HCT116 (cell line): ENCODE results near the gene LYST. TPM values are rescaled to one million over a fixed set of nuclear protein-coding genes. Genes with fewer than 3 reads are reported as not detected.

ENCODE experiments used
- ATAC-seq: fragments of 200-7000 bp; cut with Tn5 transposase; 2 replicates; pipeline ENCODE4 v1.9.1; 2020; ENCODE audit warnings: mild to moderate bottlenecking, moderate library complexity
- BruUV-seq: library from RNA; stranded (reverse); fragments of 400-500 nt; replicated peaks from 2 replicates; lab custom pipeline; 2021; lab: Mats Ljungman, UMichigan
- CTCF ChIA-PET: fragments of 300-600 bp; sonication (Branson Sonifier 250); formaldehyde crosslinking; loops from one replicate; lab custom pipeline; 2021; ENCODE audit warnings: antibody characterized with exemption; lab: Charles Lee
- POLR2A ChIA-PET: fragments of 300-600, 350-600 bp; sonication (Branson Sonifier 250); formaldehyde crosslinking; loops from one replicate; lab custom pipeline; 2021; ENCODE audit warnings: antibody characterized with exemption; lab: Charles Lee
- RAD21 ChIA-PET, 2 experiments: fragments of 300-600 bp; sonication (Branson Sonifier 250); formaldehyde crosslinking; loops; one replicate each; lab custom pipeline; 2023; ENCODE audit warnings: low total read pairs in 2 of 2; ENCODE audit not compliant: uncharacterized antibody in 2 of 2, unreplicated experiment in 2 of 2, low non-redundant PET in 1 of 2; lab: Charles Lee
- DNase-seq: peaks from one replicate; pipeline ENCODE4 v3.0.0-alpha.2; 2010; ENCODE audit warnings: low read depth, low spot score
- H2AFZ ChIP-seq: fragments of 200-600 bp; shearing (Covaris generic), sonication (generic); 2 replicates; pipeline ENCODE4 v1.6.1; 2017; ENCODE audit warnings: low read depth, mixed run types, mixed read lengths, antibody characterized with exemption, low read length; ENCODE audit not compliant: poor library complexity, severe bottlenecking
- H3K27ac ChIP-seq: 2 replicates; pipeline ENCODE4 v1.5.1; 2012; ENCODE audit warnings: low read depth, low read length
- H3K27me3 ChIP-seq: fragments of 200-600 bp; sonication (generic); 2 replicates; pipeline ENCODE4 v1.6.1; 2016; ENCODE audit warnings: mixed run types, low read length, mixed read lengths; ENCODE audit not compliant: insufficient read depth
- H3K36me3 ChIP-seq, 2 experiments: fragments of 200-500 bp in 1 of 2; fragments of 200-600 bp in 1 of 2; sonication (Bioruptor generic) in 1 of 2; sonication (generic) in 1 of 2; 2 replicates each; pipeline versions ENCODE4 v1.5.1 to v1.6.1; 2014 to 2016; ENCODE audit warnings: low read length in 2 of 2, inconsistent platforms in 1 of 2, mixed read lengths in 1 of 2, mixed run types in 1 of 2; ENCODE audit not compliant: insufficient read depth in 2 of 2, control insufficient read depth in 1 of 2
- H3K4me1 ChIP-seq, 2 experiments: fragments of 200-600 bp in 1 of 2; sonication (generic) in 1 of 2; 2 replicates each; pipeline versions ENCODE4 v1.5.1 to v1.6.1; 2012 to 2017; ENCODE audit warnings: low read length in 2 of 2, inconsistent platforms in 1 of 2, mild to moderate bottlenecking in 1 of 2, mixed read lengths in 1 of 2, mixed run types in 1 of 2, moderate library complexity in 1 of 2; ENCODE audit not compliant: insufficient read depth in 2 of 2, control insufficient read depth in 1 of 2
- H3K4me2 ChIP-seq: fragments of 200-600 bp; sonication (generic); 2 replicates; pipeline ENCODE4 v1.6.1; 2017; ENCODE audit warnings: mixed run types, low read length, mixed read lengths
- H3K4me3 ChIP-seq, 2 experiments: fragments of 200-600 bp in 1 of 2; sonication (generic) in 1 of 2; replicated peaks in 1 of 2; 2 replicates each; pipeline ENCODE4 v1.5.1; 2011 to 2016; ENCODE audit warnings: low read length in 2 of 2, control low read depth in 1 of 2, low read depth in 1 of 2, mild to moderate bottlenecking in 1 of 2, mixed read lengths in 1 of 2, mixed run types in 1 of 2
- H3K79me2 ChIP-seq: fragments of 200-600 bp; sonication (generic); 2 replicates; pipeline ENCODE4 v1.6.1; 2017; ENCODE audit warnings: mild to moderate bottlenecking, mixed run types, low read length, moderate library complexity, mixed read lengths; ENCODE audit not compliant: insufficient read depth
- H3K9ac ChIP-seq: fragments of 200-600 bp; sonication (generic); 2 replicates; pipeline ENCODE4 v1.6.1; 2016; ENCODE audit warnings: low read length, mixed read lengths
- H3K9me2 ChIP-seq: fragments of 200-600 bp; sonication (generic), shearing (Covaris generic); 2 replicates; pipeline ENCODE4 v1.6.1; 2017; ENCODE audit warnings: mixed run types, mild to moderate bottlenecking, moderate library complexity; ENCODE audit not compliant: insufficient read depth
- H3K9me3 ChIP-seq, 2 experiments: fragments of 200-500 bp in 1 of 2; fragments of 200-600 bp in 1 of 2; sonication (Bioruptor generic) in 1 of 2; sonication (generic) in 1 of 2; 2 replicates each; pipeline ENCODE4 v1.6.1; 2014 to 2017; ENCODE audit warnings: low read length in 2 of 2, mixed read lengths in 2 of 2, inconsistent platforms in 1 of 2, low read depth in 1 of 2, mild to moderate bottlenecking in 1 of 2, mixed run types in 1 of 2, moderate library complexity in 1 of 2; ENCODE audit not compliant: control insufficient read depth in 1 of 2, insufficient read depth in 1 of 2
- H4K20me1 ChIP-seq: fragments of 200-600 bp; sonication (generic), shearing (Covaris generic); 2 replicates; pipeline ENCODE4 v1.6.1; 2017; ENCODE audit warnings: mixed run types, mild to moderate bottlenecking, moderate library complexity; ENCODE audit not compliant: insufficient read depth
- EGR1 ChIP-seq: IDR thresholded peaks from 2 replicates; pipeline ENCODE4 v1.6.1; 2012; ENCODE audit warnings: low read depth
- EZH2 ChIP-seq: fragments of 200-600 bp; sonication (generic); IDR thresholded peaks from 2 replicates; pipeline ENCODE4 v1.6.1; 2017; ENCODE audit warnings: antibody characterized with exemption, mixed run types
- FOSL1 ChIP-seq: IDR thresholded peaks from 2 replicates; pipeline ENCODE4 v1.6.1; 2012; ENCODE audit warnings: low read depth
- RAD21 ChIP-seq: IDR thresholded peaks from 2 replicates; pipeline ENCODE4 v1.6.1; 2012; ENCODE audit warnings: low read depth, mild to moderate bottlenecking
- SIN3A ChIP-seq: IDR thresholded peaks from 2 replicates; pipeline ENCODE4 v1.6.1; 2012; ENCODE audit warnings: low read depth
- YY1 ChIP-seq: IDR thresholded peaks from 2 replicates; pipeline ENCODE4 v1.6.1; 2011; ENCODE audit warnings: low read length, low read depth, moderate library complexity, mild to moderate bottlenecking; ENCODE audit not compliant: insufficient replicate concordance; ENCODE audit errors: extremely low read depth
- intact Hi-C: fragments of 100-400 bp; cut with micrococcal nuclease; formaldehyde crosslinking; loops from 2 replicates; pipeline ENCODE4 v1.10.0; 2022
- total RNA-seq: library from RNA; stranded (reverse); gene quantifications from one replicate; pipeline ENCODE4 v1.2.1, GENCODE V29; 2021; ENCODE audit not compliant: unreplicated experiment
- TF ChIP-seq, protein P1 (sequence below): IDR thresholded peaks from 2 replicates; pipeline ENCODE4 v1.6.1; 2012; ENCODE audit warnings: low read depth

LYST gene
- total RNA-seq, 1 experiment from 2014 or later, result 6.6 TPM

DNA sequence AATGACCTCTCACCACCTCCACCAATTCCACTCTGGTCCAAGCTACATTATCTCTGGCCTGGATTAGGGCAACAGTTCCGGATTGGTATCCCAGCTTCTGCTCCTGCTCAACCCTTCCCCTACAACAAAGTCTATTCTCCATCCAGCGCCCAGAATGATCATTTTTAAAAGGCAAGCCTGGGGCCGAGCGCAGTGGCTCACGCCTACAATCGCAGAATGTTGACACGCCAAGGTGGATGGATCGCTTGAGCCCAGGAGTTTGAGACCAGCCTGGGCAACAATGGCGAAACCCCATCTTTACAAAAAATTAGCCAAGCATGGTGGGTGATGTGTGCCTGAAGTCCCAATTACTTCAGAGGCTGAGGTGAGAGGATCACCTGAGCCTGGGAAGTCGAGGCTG is 2.2 kb downstream of the LYST start:
- Histone ChIP-seq H3K9ac (no peak overlapping the region), H3K9me3 (no peaks in the 10 kb centered on the region), H4K20me1 (no peaks in the 10 kb centered on the region), H3K27me3 (no peaks in the 10 kb centered on the region), H3K4me3 (no peak overlapping the region)
- ChIA-PET RAD21 (no interaction called here), POLR2A (no interaction called here)
- no TSS peak for BruUV-seq
- TF ChIP-seq, protein P1, sequence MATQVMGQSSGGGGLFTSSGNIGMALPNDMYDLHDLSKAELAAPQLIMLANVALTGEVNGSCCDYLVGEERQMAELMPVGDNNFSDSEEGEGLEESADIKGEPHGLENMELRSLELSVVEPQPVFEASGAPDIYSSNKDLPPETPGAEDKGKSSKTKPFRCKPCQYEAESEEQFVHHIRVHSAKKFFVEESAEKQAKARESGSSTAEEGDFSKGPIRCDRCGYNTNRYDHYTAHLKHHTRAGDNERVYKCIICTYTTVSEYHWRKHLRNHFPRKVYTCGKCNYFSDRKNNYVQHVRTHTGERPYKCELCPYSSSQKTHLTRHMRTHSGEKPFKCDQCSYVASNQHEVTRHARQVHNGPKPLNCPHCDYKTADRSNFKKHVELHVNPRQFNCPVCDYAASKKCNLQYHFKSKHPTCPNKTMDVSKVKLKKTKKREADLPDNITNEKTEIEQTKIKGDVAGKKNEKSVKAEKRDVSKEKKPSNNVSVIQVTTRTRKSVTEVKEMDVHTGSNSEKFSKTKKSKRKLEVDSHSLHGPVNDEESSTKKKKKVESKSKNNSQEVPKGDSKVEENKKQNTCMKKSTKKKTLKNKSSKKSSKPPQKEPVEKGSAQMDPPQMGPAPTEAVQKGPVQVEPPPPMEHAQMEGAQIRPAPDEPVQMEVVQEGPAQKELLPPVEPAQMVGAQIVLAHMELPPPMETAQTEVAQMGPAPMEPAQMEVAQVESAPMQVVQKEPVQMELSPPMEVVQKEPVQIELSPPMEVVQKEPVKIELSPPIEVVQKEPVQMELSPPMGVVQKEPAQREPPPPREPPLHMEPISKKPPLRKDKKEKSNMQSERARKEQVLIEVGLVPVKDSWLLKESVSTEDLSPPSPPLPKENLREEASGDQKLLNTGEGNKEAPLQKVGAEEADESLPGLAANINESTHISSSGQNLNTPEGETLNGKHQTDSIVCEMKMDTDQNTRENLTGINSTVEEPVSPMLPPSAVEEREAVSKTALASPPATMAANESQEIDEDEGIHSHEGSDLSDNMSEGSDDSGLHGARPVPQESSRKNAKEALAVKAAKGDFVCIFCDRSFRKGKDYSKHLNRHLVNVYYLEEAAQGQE, result no peak
- TF ChIP-seq EGR1 (no peak), FOSL1 (no peak), YY1 (no peak), RAD21 (no peak), SIN3A (no peak), EZH2 (no peak)
- TF ChIP-seq, all 23 proteins: peak for 0
- Histone ChIP-seq H3K9me2 (no peaks in the 10 kb centered on the region), H3K36me3 (no peaks in the 10 kb centered on the region), H3K4me1 (peaks cover 9 to 20% of the 10 kb centered on the region in 2 experiments; a peak in 2 of 4 replicates), H3K4me2 (no peak overlapping the region), H3K79me2 (0 out of 2 replicates have a peak, but pooled peaks cover 4% of the 10 kb centered on the region), H3K27ac (no peak overlapping the region), H2AFZ (no peak overlapping the region)
- no peak for DNase-seq
- ATAC-seq, result no peak
- intact Hi-C loops, result no loop called here
- CTCF ChIA-PET, result no interaction called here
